Upper lobe of left lung (tissue), 4 donors: ENCODE results near the gene CXCL5.

Experiments
- EP300 ChIP-seq, 4 donors: sonication (generic); formaldehyde crosslinking; IDR thresholded peaks; one replicate each; pipeline ENCODE4 v1.5.1; 2017; ENCODE audit warnings: antibody characterized with exemption in 4 of 4, control low read depth in 2 of 4
- POLR2AphosphoS5 ChIP-seq, 2 donors: sonication (generic); formaldehyde crosslinking; IDR thresholded peaks; one replicate each; pipeline ENCODE4 v1.5.1; 2017; ENCODE audit warnings: antibody characterized with exemption in 2 of 2
- TF ChIP-seq, protein P1 (sequence below), 6 experiments: fragments of 450-650 bp in 4 of 6; fragments of 200-600 bp in 2 of 6; sonication (generic) in 2 of 6; IDR thresholded peaks; one replicate each; pipeline ENCODE4 v1.5.1; 2016 to 2019; ENCODE audit warnings: antibody characterized with exemption in 6 of 6

DNA sequence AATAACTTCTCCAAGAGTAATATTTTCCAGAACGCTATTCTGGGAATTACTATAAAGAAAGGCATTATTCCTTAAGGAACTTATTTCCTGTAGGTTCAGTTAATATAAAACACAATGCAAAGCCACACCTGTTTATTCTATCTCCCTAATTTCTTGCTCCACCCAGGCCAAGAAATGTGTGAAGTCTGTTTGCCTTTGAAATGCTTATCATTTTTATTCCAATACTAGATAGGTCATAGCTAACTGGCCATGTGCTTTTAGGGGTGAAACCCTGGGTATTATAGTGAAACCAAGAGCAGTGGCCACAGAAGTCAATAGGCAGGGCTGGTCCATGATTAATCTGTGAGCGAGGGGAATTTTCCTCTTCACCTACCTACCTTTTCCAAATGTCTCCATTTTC, 25.2 kb upstream of the CXCL5 start:
- TF ChIP-seq, protein P1, sequence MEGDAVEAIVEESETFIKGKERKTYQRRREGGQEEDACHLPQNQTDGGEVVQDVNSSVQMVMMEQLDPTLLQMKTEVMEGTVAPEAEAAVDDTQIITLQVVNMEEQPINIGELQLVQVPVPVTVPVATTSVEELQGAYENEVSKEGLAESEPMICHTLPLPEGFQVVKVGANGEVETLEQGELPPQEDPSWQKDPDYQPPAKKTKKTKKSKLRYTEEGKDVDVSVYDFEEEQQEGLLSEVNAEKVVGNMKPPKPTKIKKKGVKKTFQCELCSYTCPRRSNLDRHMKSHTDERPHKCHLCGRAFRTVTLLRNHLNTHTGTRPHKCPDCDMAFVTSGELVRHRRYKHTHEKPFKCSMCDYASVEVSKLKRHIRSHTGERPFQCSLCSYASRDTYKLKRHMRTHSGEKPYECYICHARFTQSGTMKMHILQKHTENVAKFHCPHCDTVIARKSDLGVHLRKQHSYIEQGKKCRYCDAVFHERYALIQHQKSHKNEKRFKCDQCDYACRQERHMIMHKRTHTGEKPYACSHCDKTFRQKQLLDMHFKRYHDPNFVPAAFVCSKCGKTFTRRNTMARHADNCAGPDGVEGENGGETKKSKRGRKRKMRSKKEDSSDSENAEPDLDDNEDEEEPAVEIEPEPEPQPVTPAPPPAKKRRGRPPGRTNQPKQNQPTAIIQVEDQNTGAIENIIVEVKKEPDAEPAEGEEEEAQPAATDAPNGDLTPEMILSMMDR (IDR thresholded peaks at IDR 0.05): no peak
- TF ChIP-seq POLR2AphosphoS5 (IDR thresholded peaks at IDR 0.05) (no peak), EP300 (IDR thresholded peaks at IDR 0.05) (no peak)
